Common myeloid progenitor, CD34-positive (primary cell): ENCODE measurements around the gene FBLN5.
"Not testable (repeated sequence)": the region's sequence is repeated elsewhere in the genome, so short reads cannot be mapped to it uniquely, and the experiment has no call there.

ENCODE experiments used
- CTCF ChIA-PET: fragments of 350-600 bp; sonication (Branson Sonifier 250); formaldehyde crosslinking; loops from one replicate; lab custom pipeline; 2021; ENCODE audit warnings: antibody characterized with exemption; lab: Charles Lee
- POLR2A ChIA-PET: fragments of 350-600 bp; sonication (Branson Sonifier 250); formaldehyde crosslinking; loops from one replicate; lab custom pipeline; 2021; ENCODE audit warnings: antibody characterized with exemption; lab: Charles Lee
- DNase-seq, 3 donors: peaks; one replicate each; pipeline versions ENCODE4 v3.0.0 to v3.0.0-alpha.2; 2013
- H3K27ac ChIP-seq, 2 experiments: 1 replicate in 1 of 2; 2 replicates in 1 of 2; pipeline ENCODE4 v1.7.0; 2013; ENCODE audit warnings: inconsistent platforms in 2 of 2, low read length in 2 of 2, mild to moderate bottlenecking in 2 of 2, low read depth in 1 of 2, moderate library complexity in 1 of 2; ENCODE audit not compliant: severe bottlenecking in 2 of 2, insufficient read depth in 1 of 2, poor library complexity in 1 of 2
- H3K27me3 ChIP-seq, 5 experiments: replicated peaks in 2 of 5; 1 replicate in 3 of 5; 2 replicates in 2 of 5; pipeline versions ENCODE4 v1.6.1 to v1.7.0; 2013; ENCODE audit warnings: low read length in 4 of 5, mild to moderate bottlenecking in 2 of 5, moderate library complexity in 2 of 5, inconsistent platforms in 1 of 5; ENCODE audit not compliant: insufficient read depth in 5 of 5, control insufficient read depth in 4 of 5
- H3K36me3 ChIP-seq, 4 experiments: 1 replicate in 2 of 4; 2 replicates in 2 of 4; pipeline versions ENCODE4 v1.6.1 to v1.7.0; 2013; ENCODE audit warnings: low read length in 3 of 4, control low read depth in 1 of 4, mild to moderate bottlenecking in 1 of 4; ENCODE audit not compliant: control insufficient read depth in 4 of 4, insufficient read depth in 4 of 4
- H3K4me1 ChIP-seq, 4 experiments: 1 replicate in 3 of 4; 2 replicates in 1 of 4; pipeline versions ENCODE4 v1.6.1 to v1.7.1; 2013; ENCODE audit warnings: low read length in 3 of 4, mild to moderate bottlenecking in 3 of 4, control low read depth in 1 of 4, inconsistent platforms in 1 of 4, moderate library complexity in 1 of 4; ENCODE audit not compliant: control insufficient read depth in 4 of 4, insufficient read depth in 4 of 4; ENCODE audit errors: control extremely low read depth in 1 of 4
- H3K4me3 ChIP-seq, 7 experiments: 1 replicate in 4 of 7; 2 replicates in 3 of 7; pipeline versions ENCODE4 v1.5.1 to v1.7.0; 2013; ENCODE audit warnings: mild to moderate bottlenecking in 7 of 7, low read length in 6 of 7, moderate library complexity in 6 of 7, inconsistent platforms in 2 of 7, low read depth in 2 of 7, control low read depth in 1 of 7; ENCODE audit not compliant: insufficient read depth in 4 of 7, control insufficient read depth in 1 of 7; ENCODE audit errors: extremely low read depth in 1 of 7
- H3K9me3 ChIP-seq, 5 experiments: 1 replicate in 4 of 5; 2 replicates in 1 of 5; pipeline versions ENCODE4 v1.6.1 to v1.7.1; 2013; ENCODE audit warnings: low read length in 4 of 5, mild to moderate bottlenecking in 2 of 5, inconsistent platforms in 1 of 5, low read depth in 1 of 5, moderate library complexity in 1 of 5; ENCODE audit not compliant: control insufficient read depth in 4 of 5, insufficient read depth in 2 of 5; ENCODE audit errors: control extremely low read depth in 1 of 5
- WGBS: methylation state at CpG from one replicate; pipeline ENCODE4 v1.1.5; 2013; ENCODE audit not compliant: insufficient coverage; 5-methylcytosine and 5-hydroxymethylcytosine counted together

The FBLN5 gene

GRCh38 chr14:91872517-91873470 lies 74.7 kb downstream of the FBLN5 start:
- CTCF ChIA-PET: interaction anchor here (0.6 to 1.3 kb wide), 2 partner anchors 40 to 422 kb away, joined by 3 to 4 read pairs; no protein-coding TSS in a partner anchor
- H3K36me3 ChIP-seq: no peaks in the 10 kb centered on the region
- DNase-seq: peak; percentile 72 to 86 (median 85)
- WGBS: 21% methylated on average over 9 of the region's 15 CpGs
- H3K4me1 ChIP-seq: peaks cover 8 to 58% (median 54%) of the 10 kb centered on the region in 4 experiments
- H3K4me3 ChIP-seq: peak overlapping the region in 2 of 7 experiments; percentile 48 to 61
- no peaks in the 10 kb centered on the region for H3K27me3 ChIP-seq
- peak overlapping the region in 1 of 2 experiments; percentile 31 for H3K27ac ChIP-seq
- H3K9me3 ChIP-seq: peaks cover 0 to 2% (median 0%) of the 10 kb centered on the region in 5 experiments
- POLR2A ChIA-PET: no interaction called here

DNA sequence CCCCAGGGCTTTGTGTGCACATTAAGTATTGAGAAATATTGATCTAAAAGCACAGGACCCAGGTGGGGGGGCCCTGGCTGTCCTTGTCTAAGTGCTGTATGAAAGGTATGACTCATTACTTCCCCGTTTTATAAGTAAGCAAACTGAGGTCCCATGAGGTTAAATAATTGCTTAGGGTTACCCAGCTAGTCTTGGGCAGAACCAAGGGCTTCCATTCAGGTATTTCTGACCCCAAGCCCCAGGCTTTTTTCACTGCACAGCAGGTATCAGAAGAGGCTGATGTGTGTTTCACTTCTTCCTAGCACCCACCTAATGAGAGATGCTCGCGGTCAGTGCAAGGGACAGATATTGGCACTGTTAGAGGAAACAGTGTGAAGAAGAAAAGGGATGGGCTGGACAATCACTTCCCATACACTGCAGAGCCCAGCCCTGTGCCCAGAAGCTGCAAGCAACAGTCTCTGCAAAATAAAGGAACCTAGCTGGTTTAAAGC lies 75.4 kb downstream of the FBLN5 start:
- Histone ChIP-seq H3K4me3 (peak overlapping the region in 2 of 7 experiments; percentile 48 to 61), H3K27me3 (no peaks in the 10 kb centered on the region), H3K36me3 (no peaks in the 10 kb centered on the region), H3K4me1 (peaks cover 8 to 58% (median 54%) of the 10 kb centered on the region in 4 experiments), H3K9me3 (peaks cover 0 to 2% (median 0%) of the 10 kb centered on the region in 5 experiments), H3K27ac (peak overlapping the region in 1 of 2 experiments; percentile 31)
- ChIA-PET CTCF (no interaction called here), POLR2A (interaction anchor here (0.6 kb wide), 1 partner anchor 9 kb away, joined by 7 read pairs; no protein-coding TSS in a partner anchor)
- peak in 2 of 3 donors; percentile 55 to 71 for DNase-seq
- WGBS: 18% methylated on average over 3 of the region's 3 CpGs

DNA sequence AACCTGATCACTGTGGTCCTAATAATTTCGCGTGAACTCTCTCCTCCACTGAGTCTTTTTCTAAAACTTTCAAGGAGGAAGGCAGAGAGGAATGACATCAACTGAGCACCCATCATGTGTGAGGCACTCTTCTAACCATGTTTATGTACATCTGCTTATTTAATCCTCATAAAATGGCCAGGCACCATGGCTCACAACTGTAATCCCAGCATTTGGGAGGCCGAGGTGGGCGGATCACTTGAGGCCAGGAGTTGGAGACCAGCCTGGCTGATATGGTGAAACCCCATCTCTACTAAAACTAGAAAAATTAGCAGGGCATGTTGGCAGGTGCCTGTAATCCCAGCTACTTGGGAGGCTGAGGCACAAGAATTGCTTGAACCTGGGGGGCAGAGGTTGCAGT lies 76.1 kb downstream of the FBLN5 start:
- H3K4me3 ChIP-seq, H3K9me3 ChIP-seq, CTCF ChIA-PET, DNase-seq, H3K27ac ChIP-seq, H3K27me3 ChIP-seq, H3K36me3 ChIP-seq: not testable (repeated sequence)
- POLR2A ChIA-PET: interaction anchor here (0.7 to 0.9 kb wide), 2 partner anchors 12 to 13 kb away, joined by 3 to 4 read pairs; no protein-coding TSS in a partner anchor
- WGBS: 75% methylated on average over 2 of the region's 4 CpGs
- peaks cover 11 to 61% (median 59%) of the 10 kb centered on the region in 4 experiments for H3K4me1 ChIP-seq

- Histone ChIP-seq H3K9me3 (peaks cover 0 to 2% (median 0%) of the 10 kb centered on the region in 5 experiments), H3K4me1 (peaks cover 11 to 66% (median 63%) of the 10 kb centered on the region in 4 experiments), H3K27me3 (no peaks in the 10 kb centered on the region), H3K4me3 (no peak overlapping the region), H3K27ac (no peak overlapping the region), H3K36me3 (no peaks in the 10 kb centered on the region)
- CTCF ChIA-PET: no interaction called here
- no CpG with 5 or more reads among the region's 2 CpGs for WGBS
- POLR2A ChIA-PET: interaction anchor here (0.7 to 0.9 kb wide), 2 partner anchors 12 to 13 kb away, joined by 3 to 4 read pairs; no protein-coding TSS in a partner anchor
- no peak for DNase-seq
Observed at GRCh38 chr14:91870890-91871289, 76.6 kb downstream of the FBLN5 start.

- CTCF ChIA-PET: interaction anchor here (1.0 to 1.4 kb wide), 2 partner anchors 11 to 41 kb away, joined by 3 to 4 read pairs; no protein-coding TSS in a partner anchor
- WGBS: 59% methylated on average over 14 of the region's 16 CpGs
- Histone ChIP-seq H3K9me3 (peaks cover 0 to 2% (median 0%) of the 10 kb centered on the region in 5 experiments), H3K36me3 (no peaks in the 10 kb centered on the region), H3K27ac (no peak overlapping the region), H3K4me3 (no peak overlapping the region), H3K4me1 (peaks cover 11 to 67% (median 64%) of the 10 kb centered on the region in 4 experiments), H3K27me3 (no peaks in the 10 kb centered on the region)
- POLR2A ChIA-PET: no interaction called here
- no peak for DNase-seq
Observed at GRCh38 chr14:91870001-91870400, 77.5 kb downstream of the FBLN5 start.

- no peak overlapping the region for H3K4me3 ChIP-seq
Observed at GRCh38 chr14:91869556-91869955, 77.9 kb downstream of the FBLN5 start.

More at GRCh38 chr14:91869556-91869955, 77.9 kb downstream of the FBLN5 start:
- H3K36me3 ChIP-seq: no peaks in the 10 kb centered on the region
- ChIA-PET POLR2A (interaction anchor here (0.7 kb wide), 1 partner anchor 863 kb away, joined by 3 read pairs; no protein-coding TSS in a partner anchor), CTCF (interaction anchor here (1.0 to 1.4 kb wide), 2 partner anchors 10 to 42 kb away, joined by 3 to 4 read pairs; no protein-coding TSS in a partner anchor)
- no peaks in the 10 kb centered on the region for H3K27me3 ChIP-seq
- no peak for DNase-seq
- 100% methylated on average over 4 of the region's 8 CpGs for WGBS
- H3K27ac ChIP-seq: no peak overlapping the region
- H3K4me1 ChIP-seq: peaks cover 11 to 67% (median 63%) of the 10 kb centered on the region in 4 experiments
- peaks cover 0 to 2% (median 0%) of the 10 kb centered on the region in 5 experiments for H3K9me3 ChIP-seq
